ENCODE measurements around the gene BBLN.
"Not testable (repeated sequence)": the region's sequence is repeated elsewhere in the genome, so short reads cannot be mapped to it uniquely, and the experiment has no call there.

Gene BBLN

GRCh38 chr9:128175726-128176125 is 15.7 kb downstream of the BBLN start:
- no peak for DNase-seq (ENCODE audit: low spot score)
- Histone ChIP-seq H3K36me3 (ENCODE audit: low read depth) (peaks cover 79% of the 10 kb centered on the region), H3K9me3 (ENCODE audit: severe bottlenecking) (no peaks in the 10 kb centered on the region), H3K4me1 (ENCODE audit: insufficient read depth, poor library complexity, severe bottlenecking) (no peaks in the 10 kb centered on the region), H3K27me3 (ENCODE audit: insufficient read depth, poor library complexity, severe bottlenecking) (no peaks in the 10 kb centered on the region), H3K27ac (ENCODE audit: poor library complexity, severe bottlenecking) (no peak overlapping the region), H3K4me3 (ENCODE audit: severe bottlenecking) (no peak overlapping the region)
- no peak for TF ChIP-seq CTCF (IDR thresholded peaks at IDR 0.05; ENCODE audit: poor library complexity, severe bottlenecking)
- no peak for ATAC-seq (ENCODE audit: low read depth)

- no peak for TF ChIP-seq CTCF (IDR thresholded peaks at IDR 0.05; ENCODE audit: poor library complexity, severe bottlenecking)
- ATAC-seq (ENCODE audit: low read depth) (no peak), DNase-seq (ENCODE audit: low spot score) (no peak)
- Histone ChIP-seq H3K4me1 (ENCODE audit: insufficient read depth, poor library complexity, severe bottlenecking) (no peaks in the 10 kb centered on the region), H3K36me3 (ENCODE audit: low read depth) (peaks cover 81% of the 10 kb centered on the region), H3K27ac (ENCODE audit: poor library complexity, severe bottlenecking) (no peak overlapping the region), H3K9me3 (ENCODE audit: severe bottlenecking) (no peaks in the 10 kb centered on the region), H3K4me3 (ENCODE audit: severe bottlenecking) (no peak overlapping the region), H3K27me3 (ENCODE audit: insufficient read depth, poor library complexity, severe bottlenecking) (no peaks in the 10 kb centered on the region)
Measured at GRCh38 chr9:128178806-128179431, 18.9 kb downstream of the BBLN start.

- no peaks in the 10 kb centered on the region for H3K9me3 ChIP-seq (ENCODE audit: severe bottlenecking)
- no peak for TF ChIP-seq CTCF (IDR thresholded peaks at IDR 0.05; ENCODE audit: poor library complexity, severe bottlenecking)
- ATAC-seq (ENCODE audit: low read depth): no peak
- H3K36me3 ChIP-seq (ENCODE audit: low read depth): peaks cover 87% of the 10 kb centered on the region
- H3K27ac ChIP-seq (ENCODE audit: poor library complexity, severe bottlenecking): no peak overlapping the region
- no peak overlapping the region for H3K4me3 ChIP-seq (ENCODE audit: severe bottlenecking)
- H3K27me3 ChIP-seq (ENCODE audit: insufficient read depth, poor library complexity, severe bottlenecking): no peaks in the 10 kb centered on the region
- H3K4me1 ChIP-seq (ENCODE audit: insufficient read depth, poor library complexity, severe bottlenecking): no peaks in the 10 kb centered on the region
- no peak for DNase-seq (ENCODE audit: low spot score)
Measured at GRCh38 chr9:128180001-128180400, 19.9 kb downstream of the BBLN start.

- Histone ChIP-seq H3K4me1 (ENCODE audit: insufficient read depth, poor library complexity, severe bottlenecking) (no peaks in the 10 kb centered on the region), H3K27me3 (ENCODE audit: insufficient read depth, poor library complexity, severe bottlenecking) (no peaks in the 10 kb centered on the region), H3K36me3 (ENCODE audit: low read depth) (peaks cover 87% of the 10 kb centered on the region), H3K4me3 (ENCODE audit: severe bottlenecking) (no peak overlapping the region), H3K9me3 (ENCODE audit: severe bottlenecking) (no peaks in the 10 kb centered on the region), H3K27ac (ENCODE audit: poor library complexity, severe bottlenecking) (no peak overlapping the region)
- DNase-seq (ENCODE audit: low spot score) (no peak), ATAC-seq (ENCODE audit: low read depth) (no peak)
- TF ChIP-seq CTCF (IDR thresholded peaks at IDR 0.05; ENCODE audit: poor library complexity, severe bottlenecking): no peak
Measured at GRCh38 chr9:128180447-128180846, 20.4 kb downstream of the BBLN start.

GRCh38 chr9:128181480-128181879 is 21.4 kb downstream of the BBLN start:
- not testable (repeated sequence) for ATAC-seq (ENCODE audit: low read depth)
- TF ChIP-seq CTCF (IDR thresholded peaks at IDR 0.05; ENCODE audit: poor library complexity, severe bottlenecking): peak; percentile 22

More at GRCh38 chr9:128181480-128181879, 21.4 kb downstream of the BBLN start:
- not testable (repeated sequence) for H3K27ac ChIP-seq (ENCODE audit: poor library complexity, severe bottlenecking); H3K4me1 ChIP-seq (ENCODE audit: insufficient read depth, poor library complexity, severe bottlenecking); H3K4me3 ChIP-seq (ENCODE audit: severe bottlenecking); H3K27me3 ChIP-seq (ENCODE audit: insufficient read depth, poor library complexity, severe bottlenecking); DNase-seq (ENCODE audit: low spot score); H3K9me3 ChIP-seq (ENCODE audit: severe bottlenecking)
- H3K36me3 ChIP-seq (ENCODE audit: low read depth): peaks cover 79% of the 10 kb centered on the region

All from RWPE2 (cell line).